Measurements from ENCODE around the gene KCNIP1.

Gene KCNIP1

GRCh38 chr5:170509348-170509660 is 5.5 kb downstream of the KCNIP1 start:
- DNase-seq: no peak

GRCh38 chr5:170510126-170510525 is 6.3 kb downstream of the KCNIP1 start:
- DNase-seq: no peak

- no peak for DNase-seq
Observed at GRCh38 chr5:170510559-170510958, 6.7 kb downstream of the KCNIP1 start.

- no peak for DNase-seq
Observed at GRCh38 chr5:170511551-170512258, 7.9 kb downstream of the KCNIP1 start.

- DNase-seq: no peak
Observed at GRCh38 chr5:170513856-170514525, 10.2 kb downstream of the KCNIP1 start.

GRCh38 chr5:170517411-170517810 is 13.6 kb downstream of the KCNIP1 start:
- no peak for DNase-seq

GRCh38 chr5:170518277-170518676 is 14.5 kb downstream of the KCNIP1 start:
- no peak for DNase-seq

- DNase-seq: no peak
Observed at GRCh38 chr5:170519549-170519948, 15.7 kb downstream of the KCNIP1 start.

GRCh38 chr5:170520372-170520771 is 16.6 kb downstream of the KCNIP1 start:
- no peak for DNase-seq

- no peak for DNase-seq
Observed at GRCh38 chr5:170522211-170523141, 18.7 kb downstream of the KCNIP1 start.

GRCh38 chr5:170523142-170523551 is 19.3 kb downstream of the KCNIP1 start:
- no peak for DNase-seq

- no peak for DNase-seq
Observed at GRCh38 chr5:170523830-170524229, 20.0 kb downstream of the KCNIP1 start.

- DNase-seq: no peak
Observed at GRCh38 chr5:170524576-170524975, 20.8 kb downstream of the KCNIP1 start.

GRCh38 chr5:170525470-170526211 is 21.8 kb downstream of the KCNIP1 start:
- no peak for DNase-seq

- DNase-seq: no peak
Observed at GRCh38 chr5:170527991-170528390, 24.2 kb downstream of the KCNIP1 start.

GRCh38 chr5:170528976-170529375 is 25.2 kb downstream of the KCNIP1 start:
- DNase-seq: no peak

GRCh38 chr5:170532935-170533334 is 29.1 kb downstream of the KCNIP1 start:
- DNase-seq: no peak

- no peak for DNase-seq
Observed at GRCh38 chr5:170533383-170533782, 29.6 kb downstream of the KCNIP1 start.

GRCh38 chr5:170534177-170534576 is 30.4 kb downstream of the KCNIP1 start:
- DNase-seq: no peak

- no peak for DNase-seq
Observed at GRCh38 chr5:170534941-170535340, 31.1 kb downstream of the KCNIP1 start.

- no peak for DNase-seq
Observed at GRCh38 chr5:170536525-170536924, 32.7 kb downstream of the KCNIP1 start.

GRCh38 chr5:170537451-170538095 is 33.8 kb downstream of the KCNIP1 start:
- DNase-seq: no peak

GRCh38 chr5:170538096-170538465 is 34.3 kb downstream of the KCNIP1 start:
- no peak for DNase-seq
